GM18520 (cell line): ENCODE results near the gene ARHGDIA.

Experiments
- ATAC-seq: cut with Tn5 transposase; IDR thresholded peaks from one replicate; pipeline ENCODE4 v1.9.1; 2021; ENCODE audit not compliant: unreplicated experiment

Gene ARHGDIA

DNA sequence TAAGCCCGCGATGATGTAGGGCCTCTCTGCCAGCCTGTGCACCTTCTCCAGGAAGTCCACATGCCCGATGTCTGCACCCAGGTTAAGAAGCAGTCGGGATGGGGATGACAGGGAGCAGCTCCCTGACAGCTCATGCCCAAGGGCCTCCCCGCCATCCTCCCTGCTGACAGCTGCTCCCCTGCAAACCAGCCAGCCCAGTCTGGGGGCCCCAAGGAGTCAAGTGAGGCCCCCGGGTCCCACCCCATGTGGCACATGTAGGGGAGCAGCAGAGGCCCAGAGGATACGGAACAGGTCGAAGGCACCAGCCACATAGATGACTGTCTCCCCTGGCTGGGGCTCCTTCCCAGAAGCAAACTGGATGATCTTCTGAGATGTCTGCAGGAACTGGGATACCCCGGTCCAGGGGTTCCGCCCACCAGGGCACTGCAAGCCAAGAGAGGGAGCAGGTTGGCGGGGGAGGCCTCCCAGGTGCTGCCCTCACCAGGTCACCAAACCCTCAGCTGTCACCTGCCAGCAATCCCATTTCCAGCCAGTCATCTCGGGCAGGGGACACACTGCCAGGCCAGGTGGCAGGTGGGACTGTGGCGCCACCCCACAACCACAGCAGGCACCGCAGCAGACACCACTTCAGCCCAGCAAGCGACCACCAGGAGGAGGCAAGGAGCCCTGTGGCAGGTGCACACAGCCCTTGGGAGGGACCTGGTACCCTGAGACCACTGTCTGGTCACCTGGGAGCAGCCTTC is 35.5 kb upstream of the ARHGDIA start:
- no peak for ATAC-seq

DNA sequence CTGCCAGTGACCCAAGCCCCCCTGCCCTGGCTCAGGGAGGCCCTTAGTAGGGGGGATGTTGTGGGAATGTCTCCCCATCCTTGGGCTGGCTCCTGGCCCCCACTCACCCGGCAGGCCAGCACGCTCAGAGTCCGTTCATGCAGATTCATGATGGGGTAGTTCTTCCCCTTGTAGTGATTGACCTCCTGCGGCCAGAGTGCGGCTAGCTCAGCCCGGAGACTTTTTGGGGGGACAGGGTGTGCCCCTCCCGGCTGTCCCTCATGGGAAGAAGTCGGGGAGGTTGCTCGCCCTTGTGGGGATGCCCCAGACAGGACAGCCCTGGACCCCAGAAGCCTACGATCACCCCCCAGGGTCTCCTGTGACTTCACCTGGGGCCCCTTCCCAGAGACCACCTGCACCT is 34.9 kb upstream of the ARHGDIA start:
- ATAC-seq, result no peak

DNA sequence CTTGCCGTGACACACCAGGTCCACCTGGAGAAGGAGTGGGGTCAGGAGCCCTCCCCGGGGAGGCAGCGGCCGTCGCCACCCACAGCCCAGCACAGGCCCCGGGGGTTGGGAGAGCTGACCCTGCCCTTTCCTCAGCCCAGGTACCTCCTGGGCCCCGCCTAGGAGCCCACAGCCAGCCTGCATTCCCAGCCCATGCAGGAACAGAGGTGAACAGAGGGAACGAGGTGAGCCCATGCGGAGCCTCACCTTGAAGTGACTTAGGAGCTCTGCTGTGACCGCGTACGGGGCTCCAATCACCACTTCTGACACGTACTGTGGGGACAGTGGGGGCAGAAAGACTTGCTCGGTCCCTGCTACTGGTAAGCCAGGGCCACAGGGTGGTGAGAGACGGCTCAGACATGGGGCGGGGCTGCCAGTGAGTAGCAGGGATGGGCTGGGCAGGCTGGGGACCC is 34.3 kb upstream of the ARHGDIA start:
- ATAC-seq, result no peak

DNA sequence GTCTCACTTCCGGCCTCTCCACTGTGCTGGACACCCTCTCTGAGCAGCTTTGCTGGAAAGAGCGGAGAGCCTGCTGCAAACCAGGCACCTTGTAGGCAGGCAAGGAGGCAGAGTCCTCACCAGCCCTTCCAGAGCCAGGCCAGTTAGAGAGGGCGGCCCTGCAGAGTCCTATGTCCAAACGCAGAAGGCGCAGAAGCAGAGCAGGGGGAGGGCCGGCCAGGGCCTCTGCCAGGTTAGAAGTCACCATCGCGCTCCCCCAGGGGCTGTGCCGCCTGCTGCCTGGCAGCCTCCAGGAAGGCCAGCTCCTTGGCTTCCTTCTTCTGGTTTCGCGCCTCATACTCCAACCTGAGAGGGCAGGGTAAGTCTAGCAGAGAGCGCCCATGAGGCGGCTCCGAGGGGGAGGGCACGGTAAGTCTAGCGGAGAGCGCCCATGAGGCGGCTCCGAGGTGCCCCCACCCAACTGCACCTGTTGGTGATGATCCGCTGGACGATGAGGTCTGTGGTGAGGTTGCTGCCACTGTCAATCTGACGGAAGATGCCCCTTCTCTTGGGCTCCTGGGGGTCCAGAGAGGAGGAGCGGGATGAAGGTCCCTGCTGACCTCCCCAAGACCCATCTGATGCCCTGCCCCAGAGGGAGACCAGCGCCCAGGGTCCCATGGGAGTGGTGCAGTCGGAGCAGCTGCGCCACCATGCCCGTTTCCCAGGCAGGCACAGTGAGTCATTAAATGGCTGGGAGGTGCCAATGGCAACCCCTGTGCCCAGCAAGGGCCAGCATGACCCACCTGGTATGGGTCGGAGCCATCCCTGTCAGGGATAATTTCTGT is 33.7 kb upstream of the ARHGDIA start:
- no peak for ATAC-seq

DNA sequence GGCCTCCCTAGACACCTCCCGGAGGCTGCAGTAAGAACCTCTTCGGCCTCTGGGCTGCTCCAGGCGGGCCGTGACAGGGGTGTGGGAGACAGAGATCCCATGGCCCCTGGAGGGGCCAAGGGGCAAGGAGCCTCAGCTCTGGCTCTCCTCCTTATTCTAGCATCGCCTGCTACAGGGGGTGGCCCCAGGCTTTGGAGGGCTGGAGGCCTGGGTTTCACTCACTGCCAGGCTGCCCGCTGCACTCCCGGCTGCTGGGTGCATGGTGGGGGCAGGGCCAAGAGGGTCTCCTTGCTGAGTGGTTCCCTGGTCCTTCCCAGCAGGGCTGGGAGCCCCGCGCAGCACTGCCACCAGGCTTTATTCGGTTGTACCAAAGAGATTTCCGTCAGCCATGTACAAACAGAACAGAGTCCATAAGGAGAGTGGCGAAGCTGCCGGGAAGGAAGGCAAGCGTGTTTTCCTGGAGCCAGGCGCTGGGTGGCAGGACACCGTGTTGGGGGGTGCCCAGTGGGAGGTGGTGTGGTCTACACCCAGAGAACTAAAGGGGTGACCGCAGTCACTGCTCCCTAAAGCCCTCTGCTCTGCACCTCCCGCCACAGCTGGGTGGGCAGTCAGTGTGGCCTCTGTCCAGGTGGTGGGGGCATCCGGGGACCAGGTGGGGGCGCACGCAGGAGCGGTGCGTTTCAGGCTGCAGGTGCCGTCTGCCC is 32.9 kb upstream of the ARHGDIA start:
- no peak for ATAC-seq

DNA sequence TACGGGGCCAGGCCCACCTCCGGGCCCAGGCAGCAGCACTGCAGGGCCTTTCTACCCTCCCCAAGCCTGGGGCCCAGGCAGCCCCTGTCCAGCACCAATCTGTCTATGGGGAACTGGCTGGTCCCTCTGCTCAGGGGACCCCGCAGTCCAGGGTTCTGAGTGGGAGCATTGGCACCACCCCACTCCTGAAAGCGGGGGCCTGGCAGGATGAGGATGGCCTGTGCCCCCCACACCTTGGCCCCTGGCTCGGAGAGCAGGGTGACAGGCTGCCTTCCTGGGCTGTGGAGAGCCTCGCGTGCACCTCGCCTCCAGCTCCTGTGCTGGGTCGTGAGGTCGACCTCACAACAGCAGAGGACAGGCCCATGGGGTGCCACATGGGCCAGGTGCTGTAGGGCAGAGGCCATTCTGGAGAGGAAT is 32.3 kb upstream of the ARHGDIA start:
- no peak for ATAC-seq

DNA sequence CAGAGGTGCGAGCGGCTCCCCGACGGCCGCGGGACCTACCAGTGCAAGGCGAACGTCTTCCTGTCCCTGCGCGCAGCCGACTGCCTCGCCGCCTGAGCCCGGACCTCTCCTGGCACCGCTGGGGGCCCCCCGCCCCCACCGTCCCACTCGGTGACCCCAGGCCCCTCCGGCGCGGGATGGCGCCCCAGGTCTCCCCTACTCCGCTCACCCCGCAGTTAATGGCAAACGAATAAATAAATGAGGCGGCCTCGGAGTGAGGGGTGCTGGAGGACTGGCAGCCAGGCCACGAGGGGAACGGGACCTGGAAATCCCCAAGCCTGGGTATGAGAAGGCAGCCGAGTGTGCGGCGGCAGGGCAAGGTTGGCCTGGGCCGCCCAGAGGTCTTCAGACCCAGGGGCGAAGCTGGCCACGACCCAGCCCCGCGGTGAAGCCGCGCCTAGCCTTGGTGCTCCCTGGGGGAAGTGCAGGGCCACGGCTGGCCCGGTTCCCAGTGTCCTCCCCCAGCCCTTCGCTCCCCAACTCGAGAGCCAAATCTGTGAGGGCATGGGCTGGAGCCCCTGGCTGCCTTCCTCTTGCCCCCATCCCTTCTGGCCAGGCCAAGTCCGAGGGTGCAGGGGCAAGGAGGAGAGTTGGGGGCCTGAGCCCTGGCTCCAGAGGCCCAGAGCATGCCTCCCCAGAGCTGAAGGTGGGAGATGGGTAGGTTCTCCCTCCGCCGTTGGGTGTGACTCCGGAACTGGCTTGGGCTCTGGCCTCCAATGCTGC is 31.7 kb upstream of the ARHGDIA start:
- ATAC-seq, result no peak

DNA sequence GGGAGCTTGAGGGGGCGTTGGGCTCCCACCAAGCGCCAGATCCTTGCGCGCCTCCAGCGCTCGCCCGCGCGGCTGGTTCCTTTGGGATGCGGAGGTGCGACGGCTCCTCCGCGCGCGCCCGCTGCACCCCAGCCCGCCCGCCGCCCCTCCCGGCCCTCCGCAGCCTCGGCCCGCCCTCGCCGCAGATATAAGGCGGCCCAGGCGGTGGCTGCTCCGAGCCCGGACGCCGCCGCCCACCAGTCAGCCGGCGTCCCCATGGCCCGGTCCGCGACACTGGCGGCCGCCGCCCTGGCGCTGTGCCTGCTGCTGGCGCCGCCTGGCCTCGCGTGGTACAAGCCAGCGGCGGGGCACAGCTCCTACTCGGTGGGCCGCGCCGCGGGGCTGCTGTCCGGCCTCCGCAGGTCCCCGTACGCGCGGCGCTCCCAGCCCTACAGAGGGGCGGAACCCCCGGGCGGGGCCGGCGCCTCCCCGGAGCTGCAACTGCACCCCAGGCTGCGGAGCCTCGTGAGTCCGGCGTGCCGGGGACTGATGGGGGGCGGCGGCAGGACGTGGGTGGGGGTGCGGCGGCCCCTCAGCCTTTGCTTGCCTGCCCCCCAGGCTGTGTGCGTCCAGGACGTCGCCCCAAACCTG is 31.0 kb upstream of the ARHGDIA start, which contains the start of gene NPB:
Gene NPB (plus strand): TSS at position 216 of the 630 bp plus-strand sequence. CDS start 40 bp downstream, at position 256.
- no peak for ATAC-seq

DNA sequence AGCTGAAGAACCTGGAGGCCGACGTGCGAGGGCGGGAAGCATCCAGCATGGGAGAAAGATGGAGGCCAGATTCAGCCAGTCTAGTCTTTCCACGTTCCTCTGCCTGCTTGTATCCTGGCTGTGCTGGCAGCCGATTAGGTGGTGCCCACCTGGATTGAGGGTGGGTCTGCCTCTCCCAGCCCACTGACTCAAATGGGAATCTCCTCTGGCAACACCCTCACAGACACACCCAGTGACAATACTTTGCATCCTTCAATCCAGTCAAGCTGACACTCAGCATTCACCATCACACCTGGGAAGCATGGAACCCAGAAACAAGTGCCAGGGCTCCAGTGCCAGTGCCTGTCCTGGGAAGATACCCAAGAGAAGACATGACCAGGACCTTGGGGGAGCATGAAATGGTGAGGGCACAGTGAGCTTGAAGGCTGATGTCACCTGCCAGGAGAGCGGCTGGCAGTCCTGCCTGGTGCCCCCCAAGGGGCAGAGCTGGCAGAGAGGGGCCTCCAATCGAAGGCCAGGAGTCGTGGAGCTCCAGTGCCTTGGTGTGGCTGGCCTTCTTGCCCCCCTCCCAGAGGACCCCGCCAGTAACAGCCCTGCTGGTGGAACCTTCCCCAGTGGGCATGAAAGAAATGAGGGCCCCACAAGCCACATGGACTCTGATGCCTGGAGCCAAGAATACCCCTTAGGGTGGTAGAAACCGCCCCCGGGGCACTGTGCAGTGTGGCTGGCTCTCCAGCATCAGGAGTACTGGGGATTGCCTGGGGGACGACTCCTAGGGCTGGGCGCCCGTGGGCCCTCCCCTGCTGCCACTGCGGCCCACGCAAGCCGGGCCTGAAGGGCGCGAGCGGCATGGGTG is 30.3 kb upstream of the ARHGDIA start:
- no peak for ATAC-seq

DNA sequence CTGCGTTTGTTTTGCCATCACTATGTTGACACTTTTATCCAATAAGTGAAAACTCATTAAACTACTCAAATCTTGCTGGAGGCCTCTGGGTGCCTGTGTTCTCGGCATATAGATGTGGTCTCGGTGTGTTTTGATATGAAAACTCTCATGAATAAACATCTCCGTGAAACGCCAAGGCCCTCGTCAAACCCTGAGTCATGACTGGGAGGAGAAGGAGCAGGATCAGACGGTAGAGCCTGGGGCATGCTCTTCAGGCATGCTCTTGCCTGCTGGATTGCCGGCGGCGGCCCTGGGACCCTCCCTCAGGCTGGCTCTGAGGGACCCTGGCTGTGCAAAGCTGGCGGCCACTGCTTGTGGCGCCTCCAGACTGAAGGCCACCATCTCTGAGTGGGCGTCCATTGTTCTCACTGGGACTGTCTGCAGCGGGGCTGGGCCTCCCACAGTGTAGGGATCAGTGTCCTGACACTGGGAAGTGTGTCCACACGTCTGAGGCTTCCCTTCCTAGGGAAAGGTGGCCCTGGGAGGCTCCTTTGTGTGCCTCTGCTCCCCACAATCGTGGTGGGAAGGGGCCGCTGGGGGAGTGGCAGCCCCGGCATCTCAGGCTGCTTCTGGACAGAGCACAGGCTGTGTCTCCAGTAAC is 29.2 kb upstream of the ARHGDIA start:
- ATAC-seq, result no peak

DNA sequence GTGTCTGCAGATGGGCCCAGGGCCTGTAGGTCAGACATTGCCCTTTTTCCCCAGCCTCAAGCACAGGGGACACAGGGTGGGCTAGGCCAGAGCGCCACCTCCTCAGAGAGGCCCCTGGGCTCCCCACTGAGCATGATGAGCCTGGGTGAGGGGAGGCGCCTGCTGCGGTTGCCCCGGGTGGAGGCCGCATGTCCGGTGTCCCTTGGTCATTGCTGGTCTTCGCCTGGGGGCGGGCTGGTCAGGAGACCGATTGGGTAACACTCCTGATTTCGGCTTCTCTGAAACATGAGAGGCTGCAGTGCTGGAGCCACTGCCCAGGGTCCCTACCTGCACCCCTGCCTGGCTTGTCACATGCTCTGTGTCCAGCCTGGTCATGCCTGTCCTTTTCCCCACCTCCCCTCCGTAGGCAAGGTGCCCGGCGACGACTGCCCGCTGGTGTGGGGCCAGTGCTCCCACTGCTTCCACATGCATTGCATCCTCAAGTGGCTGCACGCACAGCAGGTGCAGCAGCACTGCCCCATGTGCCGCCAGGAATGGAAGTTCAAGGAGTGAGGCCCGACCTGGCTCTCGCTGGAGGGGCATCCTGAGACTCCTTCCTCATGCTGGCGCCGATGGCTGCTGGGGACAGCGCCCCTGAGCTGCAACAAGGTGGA is 28.5 kb upstream of the ARHGDIA start:
- no peak for ATAC-seq

DNA sequence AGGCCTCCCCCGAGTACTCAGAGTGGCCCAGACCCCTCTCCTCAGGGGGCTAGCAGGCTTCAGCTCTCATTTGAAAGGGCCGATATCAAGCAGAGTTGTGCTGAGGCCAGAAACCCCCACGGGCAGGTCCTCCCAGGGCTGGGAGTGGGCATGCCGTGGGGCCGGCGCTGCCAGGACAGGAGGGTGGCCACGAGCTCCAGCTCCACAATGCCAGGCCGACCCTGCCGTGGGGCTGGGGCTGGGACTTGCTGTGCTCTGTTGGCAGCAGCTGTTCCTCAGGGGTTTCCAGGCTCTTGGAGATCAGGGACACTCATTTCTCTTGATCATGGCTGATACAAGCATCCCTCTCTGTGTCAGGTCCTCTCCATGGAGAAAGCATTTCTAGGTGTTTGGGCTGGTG is 27.7 kb upstream of the ARHGDIA start:
- no peak for ATAC-seq

DNA sequence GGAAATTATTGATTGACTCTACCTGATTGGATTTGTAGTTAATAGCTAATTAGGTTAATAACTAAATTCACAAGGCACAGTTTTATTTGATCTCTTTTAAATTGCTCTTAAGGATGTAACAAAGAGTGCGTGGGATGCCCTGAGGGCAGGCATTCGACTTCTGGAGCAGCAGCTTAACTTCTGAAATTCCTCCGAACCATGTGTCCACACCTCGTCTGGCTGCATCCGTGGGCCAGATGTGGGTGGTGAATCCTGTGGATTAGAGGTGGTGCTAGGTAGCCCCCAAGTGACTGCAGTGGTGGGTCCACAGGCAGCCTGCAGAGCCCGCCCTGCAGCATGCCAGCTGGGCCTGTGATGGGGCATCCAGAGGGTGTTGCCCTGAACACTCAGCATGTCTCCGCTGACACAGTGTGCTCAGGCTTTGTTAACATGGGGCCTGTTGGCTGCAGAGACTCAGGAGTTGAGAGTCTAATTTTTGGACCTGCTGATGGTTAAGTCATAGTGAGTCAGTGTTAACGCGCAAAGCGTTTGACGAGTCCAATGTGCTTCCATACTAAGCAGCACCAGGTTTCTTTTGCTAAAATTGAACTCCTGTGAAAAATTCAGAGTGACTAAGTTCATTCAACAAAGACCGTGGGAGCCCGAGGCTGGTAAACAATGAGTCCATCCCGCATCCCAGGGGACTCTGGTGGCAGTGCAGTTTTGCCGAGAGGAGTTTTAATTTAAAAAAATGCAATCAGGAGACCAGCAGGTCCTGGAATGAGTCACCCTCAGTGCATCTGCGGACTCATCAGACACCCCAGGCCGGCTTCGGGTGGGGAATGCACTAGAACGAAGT is 27.1 kb upstream of the ARHGDIA start:
- ATAC-seq, result no peak

DNA sequence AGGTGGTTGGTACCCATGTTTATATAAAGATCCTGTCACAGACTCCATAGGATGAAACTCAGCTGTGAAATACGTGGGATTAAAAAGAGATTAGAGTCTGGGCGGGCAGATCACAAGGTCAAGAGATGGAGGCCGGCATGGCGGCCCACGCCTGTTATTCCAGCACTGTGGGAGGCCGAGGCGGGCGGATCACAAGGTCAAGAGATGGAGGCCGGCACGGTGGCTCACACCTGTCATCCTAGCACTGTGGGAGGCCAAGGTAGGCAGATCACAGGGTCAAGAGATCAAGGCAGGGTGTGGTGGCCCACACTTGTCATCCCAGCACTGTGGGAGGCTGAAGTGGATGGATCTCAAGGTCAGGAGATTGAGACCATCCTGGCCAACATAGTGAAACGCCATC is 24.3 kb upstream of the ARHGDIA start:
- no peak for ATAC-seq

DNA sequence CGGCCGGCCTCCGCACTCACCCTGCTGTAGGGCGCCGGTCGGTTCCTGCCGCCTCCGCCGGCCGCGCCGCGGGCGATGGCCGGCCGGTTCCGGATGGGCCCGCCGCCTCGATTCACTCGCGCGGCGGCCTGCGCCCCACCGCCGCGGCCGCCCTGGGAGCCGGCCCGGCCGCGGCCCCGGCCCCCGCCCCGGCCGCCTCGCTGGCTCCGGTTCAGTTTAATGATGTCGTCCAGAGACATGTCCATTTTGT is 20.1 kb upstream of the ARHGDIA start:
- ATAC-seq, result peak; percentile 21

DNA sequence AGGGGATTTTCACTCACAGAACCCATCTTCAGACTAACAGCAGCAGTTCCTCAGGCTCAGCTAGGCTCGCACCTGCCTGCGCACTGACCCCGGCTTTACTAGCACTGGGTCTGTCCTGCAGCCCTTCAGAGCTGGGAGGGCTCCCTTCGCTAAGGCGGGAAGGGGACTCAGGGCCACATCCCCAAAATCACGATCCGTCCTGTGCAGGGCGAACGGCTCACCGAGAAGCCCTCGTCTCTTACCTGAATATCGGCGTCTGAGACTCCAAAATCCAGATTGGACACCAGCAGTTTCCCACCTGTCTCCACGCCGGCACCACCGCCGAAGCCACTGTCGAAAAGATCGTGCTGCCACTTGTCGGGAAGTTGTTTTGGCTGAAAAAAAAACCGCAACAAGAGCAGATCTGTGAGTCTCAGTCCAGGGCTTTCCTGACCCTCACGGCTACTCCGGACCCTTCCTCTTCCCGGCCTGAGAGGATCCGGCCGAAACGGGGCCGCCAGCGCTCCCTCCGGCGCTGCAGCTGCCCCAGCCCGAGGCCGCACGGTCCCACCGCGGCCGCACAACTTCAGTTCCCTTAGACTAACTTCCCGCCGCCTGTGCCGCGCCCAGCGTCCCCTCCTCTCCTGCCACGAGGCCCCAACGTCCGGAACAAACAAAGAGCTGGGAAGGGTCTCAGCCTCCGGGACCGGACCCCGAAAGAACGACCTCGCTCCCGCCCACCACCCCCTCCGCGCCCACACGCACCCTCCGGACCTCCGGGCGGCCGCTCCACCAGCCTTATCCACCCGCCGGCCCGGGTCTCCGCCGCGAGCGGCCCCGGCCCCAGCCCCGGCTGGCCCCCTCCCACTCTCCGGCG is 19.5 kb upstream of the ARHGDIA start:
- no peak for ATAC-seq

DNA sequence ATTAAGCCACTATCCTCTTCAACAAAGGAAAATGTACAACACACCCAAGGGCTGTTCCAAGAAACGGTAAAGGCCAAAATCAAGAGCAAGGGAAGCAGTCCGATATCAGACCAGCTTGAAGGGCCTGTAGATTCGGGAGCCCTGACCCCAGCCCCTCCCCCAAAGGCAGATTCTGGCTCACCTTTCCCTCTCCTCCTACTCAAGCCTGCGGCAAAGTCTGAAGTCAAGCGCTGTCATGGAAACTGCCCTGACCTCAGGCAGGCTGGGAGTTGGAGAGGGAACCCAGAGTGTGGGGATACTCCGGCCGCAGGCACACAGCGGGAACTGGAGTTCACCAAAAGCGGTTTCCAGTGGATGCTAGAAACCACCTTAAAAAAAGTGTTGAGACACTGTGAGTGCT is 18.5 kb upstream of the ARHGDIA start:
- no peak for ATAC-seq
